WI38 (cell line): Measurements from ENCODE around the gene GPR68.

Experiments
- H3K4me3 ChIP-seq: 2 replicates; pipeline ENCODE4 v1.5.1; 2011; ENCODE audit warnings: low read depth, mild to moderate bottlenecking, control low read depth, low read length
- CTCF ChIP-seq: IDR thresholded peaks from 2 replicates; pipeline ENCODE4 v1.5.1; 2012; ENCODE audit warnings: low read depth, mild to moderate bottlenecking, control low read depth, low read length

Gene GPR68

GRCh38 chr14:91288876-91289275, 44.4 kb upstream of the GPR68 start:
- H3K4me3 ChIP-seq: no peak overlapping the region
- TF ChIP-seq CTCF: no peak

GRCh38 chr14:91286530-91286937, 42.0 kb upstream of the GPR68 start:
- no peak overlapping the region for H3K4me3 ChIP-seq
- peak; percentile 71 for TF ChIP-seq CTCF

GRCh38 chr14:91284791-91285548, 40.5 kb upstream of the GPR68 start:
- H3K4me3 ChIP-seq: no peak overlapping the region
- TF ChIP-seq CTCF: no peak

- no peak overlapping the region for H3K4me3 ChIP-seq
- TF ChIP-seq CTCF: no peak
Observed at GRCh38 chr14:91284146-91284790, 39.8 kb upstream of the GPR68 start.

GRCh38 chr14:91283666-91284065, 39.2 kb upstream of the GPR68 start:
- no peak for TF ChIP-seq CTCF

GRCh38 chr14:91282954-91283645, 38.6 kb upstream of the GPR68 start:
- no peak for TF ChIP-seq CTCF
- H3K4me3 ChIP-seq: no peak overlapping the region

More at GRCh38 chr14:91283666-91284065, 39.2 kb upstream of the GPR68 start:
- H3K4me3 ChIP-seq: no peak overlapping the region

GRCh38 chr14:91281346-91281745, 36.8 kb upstream of the GPR68 start:
- no peak overlapping the region for H3K4me3 ChIP-seq
- no peak for TF ChIP-seq CTCF
